NCI-H748 (cell line): ENCODE measurements around the gene CACNA2D4.

Source experiments
- DNase-seq: peaks from one replicate; lab custom pipeline; 2025; ENCODE audit not compliant: unreplicated experiment; lab: John Stamatoyannopoulos, UW

The CACNA2D4 gene

DNA sequence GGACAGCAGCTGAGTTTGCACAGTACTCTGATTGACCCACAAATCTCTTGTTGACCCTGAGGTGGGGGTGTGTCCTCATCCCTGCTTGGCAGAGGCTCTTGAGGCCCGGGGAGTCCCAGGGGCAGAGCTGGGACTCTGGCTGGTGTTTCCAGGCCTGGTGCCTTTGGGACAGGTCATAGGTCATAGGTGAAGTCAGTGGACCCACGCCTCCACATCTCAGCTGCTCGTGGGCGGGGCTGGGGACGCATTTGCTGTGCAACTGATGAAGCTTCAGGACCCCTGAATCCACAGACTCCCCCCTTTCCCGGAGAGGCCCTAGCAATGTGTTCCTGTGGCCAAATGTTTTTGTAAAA, 408 bp upstream of the CACNA2D4 start:
- no peak for DNase-seq

DNA sequence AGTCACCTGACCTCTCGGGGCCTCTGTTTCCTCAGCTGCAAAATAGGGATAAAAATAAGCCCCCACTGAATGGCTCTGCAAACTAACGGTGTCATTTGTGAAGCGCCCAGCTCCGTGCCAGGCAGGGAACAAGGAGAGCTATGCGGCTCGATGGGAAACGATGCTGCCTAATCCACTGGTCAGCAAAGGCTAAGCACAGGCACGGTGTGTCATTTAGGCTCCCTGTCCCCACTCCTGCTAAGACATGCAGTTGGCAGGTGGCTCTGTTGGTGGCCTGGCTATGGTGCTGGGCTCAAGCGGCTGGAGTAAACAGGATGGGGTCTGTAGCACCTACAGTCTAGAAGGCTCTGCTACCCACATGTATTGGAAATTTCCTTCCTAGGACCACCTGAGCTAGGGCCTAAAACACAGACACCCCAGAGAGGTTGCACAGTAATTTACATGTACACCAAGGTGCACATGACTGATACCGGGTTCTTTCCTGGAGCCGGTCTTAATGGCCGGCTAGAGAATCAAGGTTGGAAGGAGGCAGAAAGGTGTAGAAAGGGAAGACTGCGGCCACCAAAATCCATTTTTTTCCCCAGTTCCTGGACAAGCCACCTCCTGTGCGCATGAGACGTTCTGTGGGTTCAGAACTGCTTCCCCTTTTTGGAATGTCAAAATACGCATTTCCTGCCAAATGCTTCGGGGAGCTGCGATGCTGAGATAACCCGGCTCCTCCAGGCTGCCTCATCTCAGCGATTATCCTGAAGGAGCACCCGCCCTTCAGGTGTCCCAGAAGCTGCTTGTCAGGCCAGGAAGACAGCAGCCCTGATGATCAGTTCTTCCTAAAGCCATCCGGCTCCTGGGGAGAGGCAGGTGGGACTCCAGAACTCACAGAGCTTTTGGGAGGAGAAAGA, 1.0 kb downstream of the CACNA2D4 start:
- DNase-seq = no peak

DNA sequence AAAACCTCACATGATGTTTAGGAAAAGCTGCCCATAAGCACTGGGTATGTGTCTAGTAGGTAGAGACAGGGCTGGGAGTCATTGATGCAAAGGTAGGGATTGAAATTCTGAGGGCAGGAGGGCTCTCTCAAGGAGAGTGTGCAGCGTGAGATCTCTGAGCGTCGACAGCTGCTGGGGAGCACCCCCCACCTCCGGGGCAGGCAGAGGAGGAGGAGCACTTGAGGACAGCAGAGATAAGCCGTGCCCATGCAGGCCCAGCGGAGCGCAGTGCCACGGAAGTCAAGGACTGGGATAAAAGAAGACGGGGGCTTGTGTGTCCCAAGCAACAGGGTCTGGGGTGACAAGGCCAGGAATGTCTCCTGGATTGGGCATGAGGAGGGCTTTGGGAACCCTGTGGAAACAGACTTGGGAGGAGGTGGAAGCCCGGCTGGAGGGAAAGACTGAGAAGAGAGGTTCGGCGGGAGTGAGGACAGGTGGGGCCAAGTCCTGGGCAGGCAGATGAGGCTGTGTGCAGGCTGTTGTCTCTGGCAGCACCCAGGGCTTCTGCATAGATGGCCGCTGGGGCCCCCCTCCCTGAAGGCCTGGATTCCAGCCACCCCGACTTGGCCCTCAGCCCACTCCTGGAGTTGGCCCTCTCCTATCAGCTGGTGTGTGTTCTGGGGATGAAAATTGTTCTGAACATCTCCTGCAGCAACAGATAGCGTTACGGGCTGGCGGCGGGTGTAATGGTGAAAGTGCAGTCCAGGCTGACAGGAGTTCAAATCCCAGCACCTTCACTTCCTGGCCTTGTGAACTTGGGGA, 1.9 kb downstream of the CACNA2D4 start:
- DNase-seq = no peak

DNA sequence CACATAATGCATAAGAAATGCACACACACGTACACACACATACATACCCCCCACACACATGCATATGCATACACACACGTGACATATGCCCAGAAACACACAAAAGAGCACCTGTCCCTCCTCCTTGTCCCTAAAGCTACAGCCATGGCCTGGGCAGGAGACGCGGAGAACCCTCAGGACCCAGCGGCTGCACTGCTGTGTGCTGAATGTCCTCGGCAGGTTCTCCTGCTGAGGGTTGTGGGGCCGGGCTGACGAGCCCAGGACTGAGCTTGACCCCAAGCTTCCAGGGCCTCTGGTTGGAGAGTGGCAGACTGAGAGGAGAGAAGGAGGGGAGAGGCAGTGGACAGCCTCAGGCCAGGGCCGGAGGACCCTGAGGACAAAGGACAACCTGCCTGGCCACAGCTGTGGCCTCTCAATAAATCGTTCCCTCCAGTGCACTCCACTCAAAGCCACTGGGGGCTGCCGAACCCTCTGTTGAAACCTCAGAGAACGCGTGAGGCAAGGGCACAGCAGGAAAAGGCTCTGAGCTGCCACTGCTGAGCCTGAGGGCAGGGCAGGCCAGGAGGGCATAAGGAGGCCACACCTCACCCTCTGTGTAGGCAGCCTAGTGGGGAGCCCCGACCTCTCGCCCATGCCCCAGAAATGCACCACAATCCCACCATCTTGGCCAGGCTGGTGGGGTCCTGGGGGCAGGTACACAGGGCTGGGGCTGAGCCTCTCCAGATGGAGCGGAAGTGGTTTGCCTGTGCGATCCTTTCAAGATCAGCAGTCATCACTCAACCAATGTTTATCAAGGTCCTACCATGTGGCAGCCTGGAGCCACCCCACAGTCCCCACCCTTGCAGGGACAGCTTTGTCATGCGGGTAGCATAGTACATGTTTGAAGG, 3.1 kb downstream of the CACNA2D4 start:
- DNase-seq = no peak

GRCh38 chr12:1914114-1914911, 4.1 kb downstream of the CACNA2D4 start:
- DNase-seq = no peak

DNA sequence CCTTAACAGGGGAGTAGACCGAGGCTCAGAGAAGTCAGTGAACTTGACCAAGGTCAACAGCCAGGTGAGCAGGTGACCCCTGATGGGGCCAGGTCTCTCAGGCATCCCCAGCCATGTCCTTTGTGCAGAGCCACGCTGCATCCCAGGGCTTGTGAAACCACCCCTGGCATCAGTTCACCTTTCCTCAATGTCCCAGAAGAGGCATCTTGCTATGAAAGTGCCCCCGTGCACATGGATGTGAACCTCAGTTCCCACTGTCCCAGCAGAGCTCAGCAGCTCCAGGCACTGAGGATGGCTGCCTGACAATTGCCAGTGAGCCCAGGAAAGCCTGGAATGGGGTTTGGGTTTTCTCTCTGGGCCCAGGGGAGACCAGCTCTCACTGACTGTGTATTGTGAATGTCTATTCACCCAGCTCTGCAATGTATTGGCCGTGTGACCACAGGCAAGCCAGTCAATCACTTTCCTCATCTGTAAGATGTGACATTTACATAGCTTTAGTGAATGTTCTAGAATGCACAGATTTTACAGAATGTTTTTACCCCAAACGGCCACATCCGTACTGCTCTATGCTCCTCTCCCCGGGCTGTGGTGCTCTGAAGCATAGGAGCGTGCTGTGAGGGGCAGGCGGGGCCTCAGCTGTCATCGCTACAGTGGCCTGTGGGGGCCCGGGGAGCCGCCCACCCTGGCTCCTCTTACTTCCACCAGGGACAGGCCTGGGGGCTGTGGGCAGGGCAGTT, 4.9 kb downstream of the CACNA2D4 start:
- DNase-seq = no peak

- DNase-seq = no peak
Observed at GRCh38 chr12:1912580-1913376, 5.7 kb downstream of the CACNA2D4 start.

- peak; percentile 62 for DNase-seq
Observed at GRCh38 chr12:1911598-1912575, 6.6 kb downstream of the CACNA2D4 start.

DNA sequence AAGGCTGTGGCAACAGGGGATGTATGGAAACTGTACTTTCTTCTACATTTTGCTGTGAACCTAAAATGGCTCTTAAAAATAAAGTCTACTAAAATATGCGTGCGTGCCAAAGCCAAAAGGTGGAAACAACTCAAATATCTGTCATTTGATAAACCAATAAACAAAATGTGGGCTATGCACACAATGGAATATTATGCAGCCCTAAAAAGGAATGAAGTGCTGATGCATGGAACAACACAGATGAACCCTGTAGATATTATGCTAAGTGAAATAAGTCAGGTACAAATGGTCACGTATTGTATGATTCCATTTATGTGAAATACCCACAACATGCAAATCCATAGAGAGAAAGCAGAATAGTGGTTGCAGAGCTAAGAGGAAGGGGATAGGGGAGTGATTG, 8.0 kb downstream of the CACNA2D4 start:
- no peak for DNase-seq

DNA sequence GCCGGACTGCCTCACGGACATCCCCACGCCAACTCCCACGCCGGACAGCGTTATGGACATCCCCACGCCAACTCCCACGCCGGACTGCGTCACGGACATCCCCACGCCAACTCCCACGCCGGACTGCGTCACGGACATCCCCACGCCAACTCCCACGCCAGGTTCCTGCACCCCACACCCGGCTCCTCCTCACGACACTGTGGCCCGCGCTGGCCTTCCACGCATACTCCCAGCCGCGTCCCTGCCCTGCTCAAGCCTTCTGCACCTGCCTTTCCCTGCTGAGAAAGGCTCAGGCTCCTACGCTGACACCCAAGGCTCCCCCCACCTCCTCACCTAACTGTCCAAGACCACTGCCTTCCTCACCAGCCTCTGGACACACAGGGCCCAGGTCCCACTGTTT, 9.7 kb downstream of the CACNA2D4 start:
- no peak for DNase-seq

DNA sequence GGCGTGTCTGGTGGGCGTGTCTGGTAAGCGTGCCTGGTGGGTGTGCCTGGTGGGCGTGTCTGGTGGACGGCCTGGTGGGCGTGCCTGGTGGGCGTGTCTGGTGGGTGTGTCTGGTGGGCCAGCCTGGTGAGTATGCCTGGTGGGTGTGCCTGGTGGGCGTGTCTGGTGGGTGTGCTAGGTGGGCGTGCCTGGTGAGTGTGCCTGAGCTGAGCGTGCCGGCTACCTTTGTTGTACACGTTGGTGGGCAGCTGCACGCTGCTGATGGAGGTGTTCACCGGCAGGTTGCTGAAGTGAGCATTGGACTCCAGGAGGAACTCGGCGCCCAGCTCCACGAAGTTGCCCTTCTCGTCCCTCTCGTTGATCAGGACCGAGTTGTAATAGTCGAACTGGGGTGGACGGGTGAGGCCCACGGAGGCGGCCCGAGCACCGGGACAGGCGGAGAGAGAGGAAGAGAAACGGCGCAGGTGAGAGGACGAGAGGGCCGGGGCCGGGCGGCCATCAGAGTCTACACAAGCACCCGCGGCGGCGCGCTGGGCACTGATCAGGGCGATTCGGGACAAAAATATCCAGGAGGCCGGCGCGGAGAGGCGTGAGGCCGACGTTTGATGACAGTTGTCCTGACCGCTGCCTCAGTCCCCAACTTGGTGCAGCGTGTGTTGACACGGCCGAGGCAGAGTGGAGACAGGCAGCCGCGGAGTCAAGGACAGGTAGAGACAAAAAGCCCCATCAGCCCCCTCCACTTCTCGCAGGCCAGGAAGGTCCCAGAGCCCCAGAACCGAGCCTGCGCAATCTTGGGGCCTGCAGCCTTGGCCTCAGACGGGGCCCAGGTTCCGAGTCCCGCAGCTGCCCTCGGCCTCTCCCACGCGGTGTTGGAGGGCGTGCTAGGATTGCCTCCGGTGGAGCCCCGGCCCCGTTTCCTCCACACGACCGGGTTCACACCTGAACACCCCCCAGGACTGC, 10.5 kb downstream of the CACNA2D4 start:
- no peak for DNase-seq

DNA sequence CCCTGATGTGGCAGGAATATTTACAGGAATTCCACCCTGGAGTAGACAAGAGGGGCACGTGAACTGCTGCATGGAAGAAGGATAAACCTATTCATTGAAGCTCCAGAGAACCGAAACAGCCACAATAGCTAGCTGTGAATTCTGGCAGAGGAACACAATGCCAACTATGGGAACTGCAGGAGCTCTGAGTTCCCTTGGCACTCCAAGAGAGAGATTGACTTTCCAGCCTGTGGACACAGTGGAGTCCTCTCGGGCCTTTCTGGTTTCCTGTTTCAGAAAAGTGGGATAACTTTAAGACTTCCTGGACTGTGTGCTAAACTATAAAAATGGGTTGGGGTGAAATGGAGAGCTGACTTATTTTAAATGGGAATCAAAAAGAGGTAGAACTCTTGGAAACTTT, 11.9 kb downstream of the CACNA2D4 start:
- no peak for DNase-seq

- no peak for DNase-seq
Observed at GRCh38 chr12:1904875-1905274, 13.6 kb downstream of the CACNA2D4 start.

DNA sequence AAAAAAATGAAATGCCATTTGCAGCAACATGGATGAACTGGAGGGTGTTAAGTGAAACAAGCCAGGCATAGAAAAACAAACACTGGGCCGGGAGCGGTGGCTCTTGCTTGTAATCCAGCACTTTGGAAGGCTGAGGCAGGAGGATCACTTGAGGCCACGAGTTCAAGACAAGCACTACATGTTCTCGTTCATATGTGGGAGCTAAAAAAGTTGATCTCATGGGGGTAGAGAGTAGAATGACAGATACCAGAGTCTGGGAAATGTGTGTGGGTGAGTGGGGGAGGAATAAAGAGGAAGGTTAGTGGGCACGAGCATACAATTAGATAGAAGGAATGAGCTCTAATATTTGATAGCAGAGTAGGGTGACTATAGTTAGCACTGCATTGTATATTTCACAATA, 21.5 kb downstream of the CACNA2D4 start:
- no peak for DNase-seq

DNA sequence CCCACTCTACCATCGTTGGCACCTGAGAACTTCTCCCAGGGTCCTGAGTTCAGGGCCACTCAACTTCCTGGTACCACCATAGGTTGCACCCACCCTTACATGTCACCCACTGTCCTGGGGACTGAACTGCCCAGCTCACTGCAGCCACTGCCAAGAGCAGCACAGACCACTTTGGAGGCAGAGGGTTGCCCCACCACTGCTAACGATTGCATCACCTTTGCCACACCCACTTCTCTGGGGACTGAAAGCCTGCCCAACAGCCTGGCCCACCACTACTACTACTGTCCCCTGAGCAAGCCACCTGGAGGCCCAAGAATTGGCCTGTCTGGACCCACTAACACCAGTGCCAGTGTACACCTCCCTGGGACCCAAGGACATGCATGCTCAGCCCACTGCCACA, 27.6 kb downstream of the CACNA2D4 start:
- DNase-seq = no peak

- DNase-seq = no peak
Observed at GRCh38 chr12:1890119-1890703, 28.2 kb downstream of the CACNA2D4 start.
